GM06990 (cell line): ENCODE data around the gene LAIR1.

ENCODE experiments used
- DNase-seq: peaks from one replicate; pipeline ENCODE4 v3.0.0-alpha.2; 2011; ENCODE audit not compliant: insufficient read length; ENCODE audit errors: extremely low read depth
- H3K27me3 ChIP-seq: replicated peaks from 2 replicates; pipeline ENCODE4 v1.6.0; 2011; ENCODE audit warnings: low read length; ENCODE audit not compliant: control insufficient read depth, insufficient read depth
- H3K36me3 ChIP-seq: 2 replicates; pipeline ENCODE4 v1.5.1; 2011; ENCODE audit warnings: low read length; ENCODE audit not compliant: control insufficient read depth, insufficient read depth
- H3K4me3 ChIP-seq: replicated peaks from 2 replicates; pipeline ENCODE4 v1.5.1; 2011; ENCODE audit warnings: low read depth, mild to moderate bottlenecking, control low read depth, low read length
- CTCF ChIP-seq: IDR thresholded peaks from 2 replicates; pipeline ENCODE4 v1.5.1; 2011; ENCODE audit warnings: low read length, control low read depth, mild to moderate bottlenecking, inconsistent platforms; ENCODE audit not compliant: insufficient read depth, poor library complexity, severe bottlenecking

Gene LAIR1

GRCh38 chr19:54339646-54340358 lies 24.9 kb downstream of the LAIR1 start:
- DNase-seq, result no peak
- no peak overlapping the region for H3K4me3 ChIP-seq

GRCh38 chr19:54338521-54338920 lies 26.2 kb downstream of the LAIR1 start:
- TF ChIP-seq CTCF, result no peak
- DNase-seq, result no peak
- Histone ChIP-seq H3K36me3 (no peaks in the 10 kb centered on the region), H3K4me3 (no peak overlapping the region), H3K27me3 (no peaks in the 10 kb centered on the region; the same call in none of the 2 replicates)

More at GRCh38 chr19:54339646-54340358, 24.9 kb downstream of the LAIR1 start:
- Histone ChIP-seq H3K36me3 (no peaks in the 10 kb centered on the region), H3K27me3 (no peaks in the 10 kb centered on the region; the same call in none of the 2 replicates)
- TF ChIP-seq CTCF, result no peak

- H3K36me3 ChIP-seq, result no peaks in the 10 kb centered on the region
- no peaks in the 10 kb centered on the region; the same call in none of the 2 replicates for H3K27me3 ChIP-seq
Observed at GRCh38 chr19:54337858-54338230, 26.9 kb downstream of the LAIR1 start.

GRCh38 chr19:54336893-54337857 lies 27.6 kb downstream of the LAIR1 start:
- no peaks in the 10 kb centered on the region for H3K36me3 ChIP-seq
- TF ChIP-seq CTCF, result no peak
- no peak for DNase-seq
- H3K27me3 ChIP-seq, result no peaks in the 10 kb centered on the region; the same call in none of the 2 replicates
- no peak overlapping the region for H3K4me3 ChIP-seq

More at GRCh38 chr19:54337858-54338230, 26.9 kb downstream of the LAIR1 start:
- no peak overlapping the region for H3K4me3 ChIP-seq
- TF ChIP-seq CTCF, result no peak
- DNase-seq, result no peak

- TF ChIP-seq CTCF, result no peak
- no peak overlapping the region for H3K4me3 ChIP-seq
- H3K27me3 ChIP-seq, result no peaks in the 10 kb centered on the region; the same call in none of the 2 replicates
Observed at GRCh38 chr19:54335979-54336892, 28.5 kb downstream of the LAIR1 start.

More at GRCh38 chr19:54335979-54336892, 28.5 kb downstream of the LAIR1 start:
- no peak for DNase-seq
- no peaks in the 10 kb centered on the region for H3K36me3 ChIP-seq
